ENCODE results near the gene SIX4. TPM values are rescaled to one million over a fixed set of nuclear protein-coding genes. Genes with fewer than 3 reads are reported as not detected.

The SIX4 gene
- total RNA-seq, 1 donor from 2014 or later = 21.7 TPM

GRCh38 chr14:60707858-60708257 lies 16.3 kb downstream of the SIX4 start:
- Mint-ChIP-seq H3K27me3 (no peaks in the 10 kb centered on the region), H3K9me3 (ENCODE audit: low read depth) (no peaks in the 10 kb centered on the region), H3K36me3 (ENCODE audit: insufficient read depth) (no peaks in the 10 kb centered on the region), H3K4me1 (ENCODE audit: low read depth) (peaks cover 4% of the 10 kb centered on the region), H3K27ac (no peak overlapping the region), H3K4me3 (ENCODE audit: low read depth) (no peak overlapping the region)
- no peak for DNase-seq (ENCODE audit: low spot score, unreplicated experiment)
- TF ChIP-seq, protein P1, sequence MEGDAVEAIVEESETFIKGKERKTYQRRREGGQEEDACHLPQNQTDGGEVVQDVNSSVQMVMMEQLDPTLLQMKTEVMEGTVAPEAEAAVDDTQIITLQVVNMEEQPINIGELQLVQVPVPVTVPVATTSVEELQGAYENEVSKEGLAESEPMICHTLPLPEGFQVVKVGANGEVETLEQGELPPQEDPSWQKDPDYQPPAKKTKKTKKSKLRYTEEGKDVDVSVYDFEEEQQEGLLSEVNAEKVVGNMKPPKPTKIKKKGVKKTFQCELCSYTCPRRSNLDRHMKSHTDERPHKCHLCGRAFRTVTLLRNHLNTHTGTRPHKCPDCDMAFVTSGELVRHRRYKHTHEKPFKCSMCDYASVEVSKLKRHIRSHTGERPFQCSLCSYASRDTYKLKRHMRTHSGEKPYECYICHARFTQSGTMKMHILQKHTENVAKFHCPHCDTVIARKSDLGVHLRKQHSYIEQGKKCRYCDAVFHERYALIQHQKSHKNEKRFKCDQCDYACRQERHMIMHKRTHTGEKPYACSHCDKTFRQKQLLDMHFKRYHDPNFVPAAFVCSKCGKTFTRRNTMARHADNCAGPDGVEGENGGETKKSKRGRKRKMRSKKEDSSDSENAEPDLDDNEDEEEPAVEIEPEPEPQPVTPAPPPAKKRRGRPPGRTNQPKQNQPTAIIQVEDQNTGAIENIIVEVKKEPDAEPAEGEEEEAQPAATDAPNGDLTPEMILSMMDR (IDR thresholded peaks at IDR 0.05; ENCODE audit: unreplicated experiment) = no peak

DNA sequence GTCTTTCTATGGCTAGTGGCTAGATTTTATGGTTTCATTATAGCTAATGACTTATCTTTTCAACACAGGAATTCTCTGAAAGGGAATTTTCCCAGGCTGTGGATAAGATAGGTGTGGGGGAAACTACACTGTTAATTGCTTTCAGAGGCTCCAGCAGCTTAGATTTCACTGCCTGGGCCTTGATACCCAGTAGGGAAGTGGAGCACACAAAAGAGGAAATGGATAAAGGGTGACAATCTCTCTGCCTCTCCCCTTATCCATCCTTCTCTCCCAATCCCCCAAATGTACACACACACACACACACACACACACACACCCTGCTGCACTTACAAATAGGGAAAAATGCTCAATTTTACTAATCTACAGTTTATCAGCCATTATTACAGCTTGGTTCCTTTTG lies 19.1 kb downstream of the SIX4 start:
- H3K36me3 Mint-ChIP-seq (ENCODE audit: insufficient read depth) = peaks cover 9% of the 10 kb centered on the region
- no peaks in the 10 kb centered on the region for H3K4me1 Mint-ChIP-seq (ENCODE audit: low read depth)
- TF ChIP-seq, protein P1 (IDR thresholded peaks at IDR 0.05; ENCODE audit: unreplicated experiment) = no peak
- peaks cover 10% of the 10 kb centered on the region for H3K9me3 Mint-ChIP-seq (ENCODE audit: low read depth)
- no peak for DNase-seq (ENCODE audit: low spot score, unreplicated experiment)
- H3K4me3 Mint-ChIP-seq (ENCODE audit: low read depth) = no peak overlapping the region
- no peaks in the 10 kb centered on the region for H3K27me3 Mint-ChIP-seq
- H3K27ac Mint-ChIP-seq = no peak overlapping the region

GRCh38 chr14:60700598-60700997 lies 23.6 kb downstream of the SIX4 start:
- no peak overlapping the region for H3K4me3 Mint-ChIP-seq (ENCODE audit: low read depth)
- H3K27me3 Mint-ChIP-seq = no peaks in the 10 kb centered on the region
- no peak for DNase-seq (ENCODE audit: low spot score, unreplicated experiment)
- TF ChIP-seq, protein P1 (IDR thresholded peaks at IDR 0.05; ENCODE audit: unreplicated experiment) = no peak
- H3K27ac Mint-ChIP-seq = no peak overlapping the region
- H3K9me3 Mint-ChIP-seq (ENCODE audit: low read depth) = peaks cover 31% of the 10 kb centered on the region
- H3K36me3 Mint-ChIP-seq (ENCODE audit: insufficient read depth) = peaks cover 9% of the 10 kb centered on the region
- no peaks in the 10 kb centered on the region for H3K4me1 Mint-ChIP-seq (ENCODE audit: low read depth)

- no peak overlapping the region for H3K27ac Mint-ChIP-seq
- no peak for DNase-seq (ENCODE audit: low spot score, unreplicated experiment)
- no peak overlapping the region for H3K4me3 Mint-ChIP-seq (ENCODE audit: low read depth)
- peaks cover under 1% of the 10 kb centered on the region for H3K36me3 Mint-ChIP-seq (ENCODE audit: insufficient read depth)
- no peaks in the 10 kb centered on the region for H3K27me3 Mint-ChIP-seq
- TF ChIP-seq, protein P1 (IDR thresholded peaks at IDR 0.05; ENCODE audit: unreplicated experiment) = no peak
- no peaks in the 10 kb centered on the region for H3K4me1 Mint-ChIP-seq (ENCODE audit: low read depth)
- H3K9me3 Mint-ChIP-seq (ENCODE audit: low read depth) = peaks cover 22% of the 10 kb centered on the region
Observed at GRCh38 chr14:60695327-60695726, 28.8 kb downstream of the SIX4 start.

GRCh38 chr14:60691383-60692113 lies 32.6 kb downstream of the SIX4 start:
- no peaks in the 10 kb centered on the region for H3K27me3 Mint-ChIP-seq
- no peak overlapping the region for H3K4me3 Mint-ChIP-seq (ENCODE audit: low read depth)
- TF ChIP-seq, protein P1 (IDR thresholded peaks at IDR 0.05; ENCODE audit: unreplicated experiment) = no peak
- H3K36me3 Mint-ChIP-seq (ENCODE audit: insufficient read depth) = no peaks in the 10 kb centered on the region
- H3K27ac Mint-ChIP-seq = no peak overlapping the region
- DNase-seq (ENCODE audit: low spot score, unreplicated experiment) = no peak
- H3K4me1 Mint-ChIP-seq (ENCODE audit: low read depth) = peaks cover 5% of the 10 kb centered on the region
- H3K9me3 Mint-ChIP-seq (ENCODE audit: low read depth) = no peaks in the 10 kb centered on the region

Measured in progenitor cell of endocrine pancreas (in vitro differentiated cells).